ENCODE data around the gene HAPLN1. TPM values are rescaled to one million over a fixed set of nuclear protein-coding genes. Genes with fewer than 3 reads are reported as not detected.
A peak's percentile ranks its signal among the peaks of the same experiment; 100 is the strongest.

The HAPLN1 gene
- total RNA-seq, 4 donors from 2014 or later, result 0.12 to 0.38 (median 0.18) TPM; not detected in 1

GRCh38 chr5:83711982-83712601, 8.6 kb downstream of the HAPLN1 start:
- Histone ChIP-seq H3K9me3 (no peaks in the 10 kb centered on the region), H3K4me1 (no peaks in the 10 kb centered on the region), H3K27ac (no peak overlapping the region), H3K36me3 (no peaks in the 10 kb centered on the region), H3K4me3 (no peak overlapping the region), H3K27me3 (peaks cover 0 to 4% (median 0%) of the 10 kb centered on the region in 4 donors)
- TF ChIP-seq CTCF (IDR thresholded peaks at IDR 0.05) (peak; percentile 39 to 66 (median 60)), POLR2A (IDR thresholded peaks at IDR 0.05) (no peak)
- no peak for DNase-seq
- intact Hi-C loops (cut with DNase I), result no loop called here
- 51 to 55% methylated on average over 2 of the region's 2 CpGs for WGBS, 2 donors

GRCh38 chr5:83709973-83710372, 10.7 kb downstream of the HAPLN1 start:
- intact Hi-C loops (cut with DNase I), result no loop called here
- TF ChIP-seq CTCF (IDR thresholded peaks at IDR 0.05), result no peak
- TF ChIP-seq POLR2A (IDR thresholded peaks at IDR 0.05), result no peak
- WGBS, 2 donors, result 49 to 60% methylated on average over 4 of the region's 4 CpGs

GRCh38 chr5:83708170-83708569, 12.5 kb downstream of the HAPLN1 start:
- H3K36me3 ChIP-seq, result no peaks in the 10 kb centered on the region
- no peak for TF ChIP-seq CTCF (IDR thresholded peaks at IDR 0.05)
- no peak for TF ChIP-seq POLR2A (IDR thresholded peaks at IDR 0.05)
- WGBS, 2 donors, result 90 to 93% methylated on average over 1 of the region's 1 CpG
- H3K27ac ChIP-seq, result no peak overlapping the region
- no peak overlapping the region for H3K4me3 ChIP-seq
- no peak for DNase-seq
- H3K27me3 ChIP-seq, result peaks cover 0 to 4% (median 0%) of the 10 kb centered on the region in 4 donors
- peaks cover 0 to 4% (median 0%) of the 10 kb centered on the region in 3 donors for H3K9me3 ChIP-seq
- intact Hi-C loops (cut with DNase I), result no loop called here
- H3K4me1 ChIP-seq, result no peaks in the 10 kb centered on the region

More at GRCh38 chr5:83709973-83710372, 10.7 kb downstream of the HAPLN1 start:
- Histone ChIP-seq H3K4me1 (no peaks in the 10 kb centered on the region), H3K36me3 (no peaks in the 10 kb centered on the region), H3K9me3 (peaks cover 0 to 2% (median 0%) of the 10 kb centered on the region in 3 donors), H3K4me3 (no peak overlapping the region), H3K27ac (no peak overlapping the region), H3K27me3 (peaks cover 0 to 4% (median 0%) of the 10 kb centered on the region in 4 donors)
- no peak for DNase-seq

GRCh38 chr5:83703059-83703458, 17.6 kb downstream of the HAPLN1 start:
- no peak overlapping the region for H3K27ac ChIP-seq
- TF ChIP-seq POLR2A (IDR thresholded peaks at IDR 0.05) (no peak), CTCF (IDR thresholded peaks at IDR 0.05) (no peak)
- no peaks in the 10 kb centered on the region for H3K4me1 ChIP-seq
- peaks cover 0 to 4% (median 0%) of the 10 kb centered on the region in 3 donors for H3K9me3 ChIP-seq
- no peak overlapping the region for H3K4me3 ChIP-seq
- no peaks in the 10 kb centered on the region for H3K36me3 ChIP-seq
- WGBS, 2 donors, result 58 to 61% methylated on average over 2 of the region's 2 CpGs
- intact Hi-C loops (cut with DNase I), result no loop called here
- H3K27me3 ChIP-seq, result no peaks in the 10 kb centered on the region
- no peak for DNase-seq

- TF ChIP-seq CTCF (IDR thresholded peaks at IDR 0.05) (no peak), POLR2A (IDR thresholded peaks at IDR 0.05) (no peak)
- Histone ChIP-seq H3K9me3 (peaks cover 0 to 4% (median 0%) of the 10 kb centered on the region in 3 donors), H3K4me3 (no peak overlapping the region), H3K36me3 (no peaks in the 10 kb centered on the region), H3K27me3 (no peaks in the 10 kb centered on the region), H3K4me1 (no peaks in the 10 kb centered on the region), H3K27ac (no peak overlapping the region)
- intact Hi-C loops (cut with DNase I), result no loop called here
- DNase-seq, result no peak
- WGBS, 2 donors, result 76 to 79% methylated on average over 6 of the region's 6 CpGs
Measured at GRCh38 chr5:83701886-83702285, 18.8 kb downstream of the HAPLN1 start.
